ENCODE data around the gene USP37. TPM values are rescaled to one million over a fixed set of nuclear protein-coding genes. Genes with fewer than 3 reads are reported as not detected.
A peak's percentile ranks its signal among the peaks of the same experiment; 100 is the strongest.

USP37 gene
- total and polyA plus RNA-seq, 2 of the 13 experiments (the other 11 are each of a cell fraction or from before 2014, with no cell fraction given) = 6.5 to 30.6 TPM

DNA sequence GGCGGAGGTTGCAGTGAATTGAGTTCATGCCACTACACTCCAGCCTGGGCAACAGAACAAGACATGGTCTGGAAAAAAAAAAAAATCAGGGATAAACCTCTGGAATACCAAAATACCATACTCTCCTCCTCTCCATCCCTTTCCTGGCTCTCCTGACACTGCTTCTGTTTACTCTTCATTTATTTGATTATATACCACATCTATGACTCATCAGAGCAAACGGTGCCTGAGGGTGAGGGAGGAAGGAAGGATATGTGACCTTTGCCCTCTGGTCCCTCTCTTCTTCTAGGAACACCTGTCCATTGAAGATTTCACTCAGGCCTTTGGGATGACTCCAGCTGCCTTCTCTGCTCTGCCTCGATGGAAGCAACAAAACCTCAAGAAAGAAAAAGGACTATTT is 119.2 kb downstream of the USP37 start (continued):
- no peak for TF ChIP-seq CHCHD3 (CRISPR knock-in tag; IDR thresholded peaks at IDR 0.05)
- TF ChIP-seq ZNF709 (CRISPR knock-in tag; IDR thresholded peaks at IDR 0.05) = peak; percentile 73; the same call in 1 of the 2 replicates
- no peak for TF ChIP-seq ZNF567 (CRISPR knock-in tag; IDR thresholded peaks at IDR 0.05; ENCODE audit: borderline replicate concordance)
- TF ChIP-seq, protein P1, sequence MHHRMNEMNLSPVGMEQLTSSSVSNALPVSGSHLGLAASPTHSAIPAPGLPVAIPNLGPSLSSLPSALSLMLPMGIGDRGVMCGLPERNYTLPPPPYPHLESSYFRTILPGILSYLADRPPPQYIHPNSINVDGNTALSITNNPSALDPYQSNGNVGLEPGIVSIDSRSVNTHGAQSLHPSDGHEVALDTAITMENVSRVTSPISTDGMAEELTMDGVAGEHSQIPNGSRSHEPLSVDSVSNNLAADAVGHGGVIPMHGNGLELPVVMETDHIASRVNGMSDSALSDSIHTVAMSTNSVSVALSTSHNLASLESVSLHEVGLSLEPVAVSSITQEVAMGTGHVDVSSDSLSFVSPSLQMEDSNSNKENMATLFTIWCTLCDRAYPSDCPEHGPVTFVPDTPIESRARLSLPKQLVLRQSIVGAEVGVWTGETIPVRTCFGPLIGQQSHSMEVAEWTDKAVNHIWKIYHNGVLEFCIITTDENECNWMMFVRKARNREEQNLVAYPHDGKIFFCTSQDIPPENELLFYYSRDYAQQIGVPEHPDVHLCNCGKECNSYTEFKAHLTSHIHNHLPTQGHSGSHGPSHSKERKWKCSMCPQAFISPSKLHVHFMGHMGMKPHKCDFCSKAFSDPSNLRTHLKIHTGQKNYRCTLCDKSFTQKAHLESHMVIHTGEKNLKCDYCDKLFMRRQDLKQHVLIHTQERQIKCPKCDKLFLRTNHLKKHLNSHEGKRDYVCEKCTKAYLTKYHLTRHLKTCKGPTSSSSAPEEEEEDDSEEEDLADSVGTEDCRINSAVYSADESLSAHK (CRISPR knock-in tag; IDR thresholded peaks at IDR 0.05; ENCODE audit: borderline replicate concordance) = no peak
- TF ChIP-seq, protein P2, sequence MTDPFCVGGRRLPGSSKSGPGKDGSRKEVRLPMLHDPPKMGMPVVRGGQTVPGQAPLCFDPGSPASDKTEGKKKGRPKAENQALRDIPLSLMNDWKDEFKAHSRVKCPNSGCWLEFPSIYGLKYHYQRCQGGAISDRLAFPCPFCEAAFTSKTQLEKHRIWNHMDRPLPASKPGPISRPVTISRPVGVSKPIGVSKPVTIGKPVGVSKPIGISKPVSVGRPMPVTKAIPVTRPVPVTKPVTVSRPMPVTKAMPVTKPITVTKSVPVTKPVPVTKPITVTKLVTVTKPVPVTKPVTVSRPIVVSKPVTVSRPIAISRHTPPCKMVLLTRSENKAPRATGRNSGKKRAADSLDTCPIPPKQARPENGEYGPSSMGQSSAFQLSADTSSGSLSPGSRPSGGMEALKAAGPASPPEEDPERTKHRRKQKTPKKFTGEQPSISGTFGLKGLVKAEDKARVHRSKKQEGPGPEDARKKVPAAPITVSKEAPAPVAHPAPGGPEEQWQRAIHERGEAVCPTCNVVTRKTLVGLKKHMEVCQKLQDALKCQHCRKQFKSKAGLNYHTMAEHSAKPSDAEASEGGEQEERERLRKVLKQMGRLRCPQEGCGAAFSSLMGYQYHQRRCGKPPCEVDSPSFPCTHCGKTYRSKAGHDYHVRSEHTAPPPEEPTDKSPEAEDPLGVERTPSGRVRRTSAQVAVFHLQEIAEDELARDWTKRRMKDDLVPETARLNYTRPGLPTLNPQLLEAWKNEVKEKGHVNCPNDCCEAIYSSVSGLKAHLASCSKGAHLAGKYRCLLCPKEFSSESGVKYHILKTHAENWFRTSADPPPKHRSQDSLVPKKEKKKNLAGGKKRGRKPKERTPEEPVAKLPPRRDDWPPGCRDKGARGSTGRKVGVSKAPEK (CRISPR knock-in tag; IDR thresholded peaks at IDR 0.05; ENCODE audit: borderline replicate concordance) = no peak
- TF ChIP-seq, protein P3, sequence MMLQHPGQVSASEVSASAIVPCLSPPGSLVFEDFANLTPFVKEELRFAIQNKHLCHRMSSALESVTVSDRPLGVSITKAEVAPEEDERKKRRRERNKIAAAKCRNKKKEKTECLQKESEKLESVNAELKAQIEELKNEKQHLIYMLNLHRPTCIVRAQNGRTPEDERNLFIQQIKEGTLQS (CRISPR knock-in tag; IDR thresholded peaks at IDR 0.05) = peak; percentile 94
- TF ChIP-seq, protein P4, sequence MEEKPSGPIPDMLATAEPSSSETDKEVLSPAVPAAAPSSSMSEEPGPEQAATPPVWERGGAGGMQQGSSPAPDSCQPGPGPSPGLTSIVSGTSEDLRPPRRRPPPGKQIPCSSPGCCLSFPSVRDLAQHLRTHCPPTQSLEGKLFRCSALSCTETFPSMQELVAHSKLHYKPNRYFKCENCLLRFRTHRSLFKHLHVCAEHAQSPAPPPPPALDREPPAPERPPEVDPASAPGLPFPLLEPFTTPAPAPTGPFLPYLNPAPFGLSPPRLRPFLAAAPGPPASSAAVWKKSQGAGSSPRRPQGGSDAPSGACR (CRISPR knock-in tag; IDR thresholded peaks at IDR 0.05) = no peak
- TF ChIP-seq ZNF737 (CRISPR knock-in tag; IDR thresholded peaks at IDR 0.05; ENCODE audit: borderline replicate concordance) = no peak
- 0 out of 2 replicates have a peak, but pooled peaks have one; percentile 40 for TF ChIP-seq ZSCAN9 (CRISPR knock-in tag; IDR thresholded peaks at IDR 0.05; ENCODE audit: borderline replicate concordance)
- TF ChIP-seq MTA1 (CRISPR knock-in tag; IDR thresholded peaks at IDR 0.05; ENCODE audit: borderline replicate concordance) = no peak
- 0 out of 2 replicates have a peak, but pooled peaks have one; percentile 2 for TF ChIP-seq ZNF350 (CRISPR knock-in tag; IDR thresholded peaks at IDR 0.05; ENCODE audit: borderline replicate concordance, low read depth)
- no peak for TF ChIP-seq ZNF354B (CRISPR knock-in tag; IDR thresholded peaks at IDR 0.05)
- TF ChIP-seq NFIC (IDR thresholded peaks at IDR 0.05; ENCODE audit: low read length) = no peak
- peak; percentile 92 for TF ChIP-seq FOSL1 (CRISPR knock-in tag; IDR thresholded peaks at IDR 0.05; ENCODE audit: borderline replicate concordance)
- TF ChIP-seq, protein P5, sequence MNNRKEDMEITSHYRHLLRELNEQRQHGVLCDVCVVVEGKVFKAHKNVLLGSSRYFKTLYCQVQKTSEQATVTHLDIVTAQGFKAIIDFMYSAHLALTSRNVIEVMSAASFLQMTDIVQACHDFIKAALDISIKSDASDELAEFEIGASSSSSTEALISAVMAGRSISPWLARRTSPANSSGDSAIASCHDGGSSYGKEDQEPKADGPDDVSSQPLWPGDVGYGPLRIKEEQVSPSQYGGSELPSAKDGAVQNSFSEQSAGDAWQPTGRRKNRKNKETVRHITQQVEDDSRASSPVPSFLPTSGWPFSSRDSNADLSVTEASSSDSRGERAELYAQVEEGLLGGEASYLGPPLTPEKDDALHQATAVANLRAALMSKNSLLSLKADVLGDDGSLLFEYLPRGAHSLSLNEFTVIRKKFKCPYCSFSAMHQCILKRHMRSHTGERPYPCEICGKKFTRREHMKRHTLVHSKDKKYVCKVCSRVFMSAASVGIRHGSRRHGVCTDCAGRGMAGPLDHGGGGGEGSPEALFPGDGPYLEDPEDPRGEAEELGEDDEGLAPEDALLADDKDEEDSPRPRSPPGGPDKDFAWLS (CRISPR knock-in tag; IDR thresholded peaks at IDR 0.05; ENCODE audit: borderline replicate concordance) = no peak
- TF ChIP-seq, protein P6, sequence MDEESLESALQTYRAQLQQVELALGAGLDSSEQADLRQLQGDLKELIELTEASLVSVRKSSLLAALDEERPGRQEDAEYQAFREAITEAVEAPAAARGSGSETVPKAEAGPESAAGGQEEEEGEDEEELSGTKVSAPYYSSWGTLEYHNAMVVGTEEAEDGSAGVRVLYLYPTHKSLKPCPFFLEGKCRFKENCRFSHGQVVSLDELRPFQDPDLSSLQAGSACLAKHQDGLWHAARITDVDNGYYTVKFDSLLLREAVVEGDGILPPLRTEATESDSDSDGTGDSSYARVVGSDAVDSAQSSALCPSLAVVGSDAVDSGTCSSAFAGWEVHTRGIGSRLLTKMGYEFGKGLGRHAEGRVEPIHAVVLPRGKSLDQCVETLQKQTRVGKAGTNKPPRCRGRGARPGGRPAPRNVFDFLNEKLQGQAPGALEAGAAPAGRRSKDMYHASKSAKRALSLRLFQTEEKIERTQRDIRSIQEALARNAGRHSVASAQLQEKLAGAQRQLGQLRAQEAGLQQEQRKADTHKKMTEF (CRISPR knock-in tag; IDR thresholded peaks at IDR 0.05) = 0 out of 2 replicates have a peak, but pooled peaks have one; percentile 33
- no peak for TF ChIP-seq ZNF766 (CRISPR knock-in tag; IDR thresholded peaks at IDR 0.05; ENCODE audit: borderline replicate concordance)
- TF ChIP-seq ZIK1 (CRISPR knock-in tag; IDR thresholded peaks at IDR 0.05; ENCODE audit: borderline replicate concordance, low read depth) = no peak
- peak; percentile 69 for TF ChIP-seq TBX2 (CRISPR knock-in tag; IDR thresholded peaks at IDR 0.05; ENCODE audit: borderline replicate concordance)
- no peak for TF ChIP-seq SPEN (CRISPR knock-in tag; IDR thresholded peaks at IDR 0.05; ENCODE audit: low read depth)

Data from HepG2 (cell line).